MM.1S (cell line): ENCODE results near the gene DUOX1.

ENCODE experiments used
- EZH2 ChIP-seq: fragments of 300-600 bp; sonication (generic); optimal IDR thresholded peaks from 2 replicates; pipeline ENCODE3; 2017; ENCODE audit warnings: low read depth, mild to moderate bottlenecking, antibody characterized with exemption, low read length, mixed read lengths
- TF ChIP-seq, protein P1 (sequence below): fragments of 300-600 bp; sonication (generic); IDR thresholded peaks from 2 replicates; pipeline ENCODE4 v1.5.1; 2016; ENCODE audit warnings: antibody characterized with exemption, low read length, mixed read lengths

DNA sequence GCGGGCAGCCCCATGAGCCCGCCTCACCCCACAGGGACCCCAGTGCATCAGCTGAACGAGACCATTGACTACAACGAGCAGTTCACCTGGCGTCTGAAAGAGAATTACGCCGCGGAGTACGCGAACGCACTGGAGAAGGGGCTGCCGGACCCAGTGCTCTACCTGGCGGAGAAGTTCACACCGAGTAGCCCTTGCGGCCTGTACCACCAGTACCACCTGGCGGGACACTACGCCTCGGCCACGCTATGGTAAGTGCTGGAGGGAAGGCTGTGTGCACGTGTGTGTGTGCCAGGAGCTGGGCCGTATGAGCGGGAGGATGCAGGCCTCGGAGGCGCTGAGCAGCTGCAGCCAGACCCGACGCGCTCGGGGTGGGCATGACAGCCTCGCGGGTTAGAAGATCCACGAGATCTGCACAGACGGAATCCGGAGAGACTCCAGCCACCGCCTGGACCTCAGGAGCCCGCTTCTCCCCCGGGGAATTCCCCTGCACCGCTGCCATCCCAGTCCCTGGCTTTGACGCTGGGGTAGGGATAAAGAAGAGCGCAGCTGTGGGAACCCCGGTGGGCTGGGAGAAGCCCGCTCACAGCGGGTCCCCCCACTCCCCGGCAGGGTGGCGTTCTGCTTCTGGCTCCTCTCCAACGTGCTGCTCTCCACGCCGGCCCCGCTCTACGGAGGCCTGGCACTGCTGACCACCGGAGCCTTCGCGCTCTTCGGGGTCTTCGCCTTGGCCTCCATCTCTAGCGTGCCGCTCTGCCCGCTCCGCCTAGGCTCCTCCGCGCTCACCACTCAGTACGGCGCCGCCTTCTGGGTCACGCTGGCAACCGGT is 13.1 kb upstream of the DUOX1 start:
- TF ChIP-seq, protein P1, sequence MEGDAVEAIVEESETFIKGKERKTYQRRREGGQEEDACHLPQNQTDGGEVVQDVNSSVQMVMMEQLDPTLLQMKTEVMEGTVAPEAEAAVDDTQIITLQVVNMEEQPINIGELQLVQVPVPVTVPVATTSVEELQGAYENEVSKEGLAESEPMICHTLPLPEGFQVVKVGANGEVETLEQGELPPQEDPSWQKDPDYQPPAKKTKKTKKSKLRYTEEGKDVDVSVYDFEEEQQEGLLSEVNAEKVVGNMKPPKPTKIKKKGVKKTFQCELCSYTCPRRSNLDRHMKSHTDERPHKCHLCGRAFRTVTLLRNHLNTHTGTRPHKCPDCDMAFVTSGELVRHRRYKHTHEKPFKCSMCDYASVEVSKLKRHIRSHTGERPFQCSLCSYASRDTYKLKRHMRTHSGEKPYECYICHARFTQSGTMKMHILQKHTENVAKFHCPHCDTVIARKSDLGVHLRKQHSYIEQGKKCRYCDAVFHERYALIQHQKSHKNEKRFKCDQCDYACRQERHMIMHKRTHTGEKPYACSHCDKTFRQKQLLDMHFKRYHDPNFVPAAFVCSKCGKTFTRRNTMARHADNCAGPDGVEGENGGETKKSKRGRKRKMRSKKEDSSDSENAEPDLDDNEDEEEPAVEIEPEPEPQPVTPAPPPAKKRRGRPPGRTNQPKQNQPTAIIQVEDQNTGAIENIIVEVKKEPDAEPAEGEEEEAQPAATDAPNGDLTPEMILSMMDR = no peak
- no peak for TF ChIP-seq EZH2
